HG02798 (cell line): ENCODE measurements around the gene RNF215.

ENCODE experiments used
- ATAC-seq: cut with Tn5 transposase; IDR thresholded peaks from one replicate; pipeline ENCODE4 v1.9.1; 2021; ENCODE audit warnings: mild to moderate bottlenecking; ENCODE audit not compliant: unreplicated experiment, poor library complexity

The RNF215 gene

GRCh38 chr22:30397656-30398635, 10.7 kb upstream of the RNF215 start:
- no peak for ATAC-seq

DNA sequence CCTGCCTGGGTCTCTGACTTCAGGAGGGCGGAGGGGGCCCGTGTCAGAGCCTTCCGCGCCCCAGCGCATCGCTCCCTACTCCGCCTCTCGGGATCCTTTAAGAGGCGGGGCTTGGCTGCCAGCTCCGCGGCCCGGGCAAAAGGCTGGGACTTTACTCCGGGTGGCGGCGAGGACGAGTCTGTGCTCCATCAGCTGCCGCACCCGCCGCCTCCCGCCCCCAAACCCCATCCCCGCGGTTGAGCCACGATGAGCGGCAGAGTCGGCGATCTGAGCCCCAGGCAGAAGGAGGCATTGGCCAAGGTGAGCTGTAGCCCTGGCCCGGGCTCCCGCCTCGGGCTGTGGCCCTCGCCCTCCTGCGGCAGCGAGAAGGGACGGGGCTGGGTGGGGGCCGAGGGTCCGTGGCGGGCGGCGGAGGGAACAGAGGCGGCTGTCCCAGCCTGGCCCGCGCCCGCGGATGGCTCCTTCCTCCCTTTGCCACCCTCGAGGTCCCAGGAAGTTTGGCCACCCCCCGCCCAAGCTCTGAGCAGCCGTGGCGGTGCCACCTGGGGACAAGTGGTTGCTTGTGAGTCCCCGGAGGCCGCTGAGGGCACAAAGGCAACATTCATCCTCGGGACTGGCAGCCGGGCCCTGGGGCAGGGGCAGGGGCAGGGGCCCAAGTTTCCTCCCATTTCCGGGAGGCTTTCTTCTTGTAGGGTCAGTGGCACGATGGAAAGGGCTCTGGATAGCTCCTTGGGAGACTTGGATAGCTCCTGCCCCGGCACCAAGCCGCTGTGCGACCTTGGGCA, 9.9 kb upstream of the RNF215 start, which contains the start of gene SEC14L2:
Gene SEC14L2, plus strand, starts transcription at position 148 of the 785 bp plus-strand sequence. Its CDS starts 99 bp downstream, at position 247.
- no peak for ATAC-seq

DNA sequence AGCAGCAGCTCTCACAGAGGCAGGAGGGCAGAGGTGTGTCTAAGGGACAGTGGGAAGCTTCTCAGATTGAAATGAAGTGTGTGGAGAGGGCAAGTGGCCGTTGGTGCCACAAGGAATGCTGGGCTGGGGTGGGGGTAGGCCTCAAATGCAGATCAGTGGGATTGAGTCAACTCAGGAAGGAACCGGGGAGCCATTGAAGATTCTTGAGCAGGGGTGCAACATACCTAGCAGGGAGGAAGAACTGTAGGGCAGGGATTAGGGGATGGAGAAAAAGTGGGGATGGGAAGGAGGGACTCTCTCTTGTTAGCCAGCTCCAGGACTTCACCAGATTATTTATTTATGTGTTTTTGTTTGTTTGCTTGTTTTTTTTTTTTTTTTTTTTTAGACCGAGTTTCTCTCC, 6.7 kb upstream of the RNF215 start:
- no peak for ATAC-seq

DNA sequence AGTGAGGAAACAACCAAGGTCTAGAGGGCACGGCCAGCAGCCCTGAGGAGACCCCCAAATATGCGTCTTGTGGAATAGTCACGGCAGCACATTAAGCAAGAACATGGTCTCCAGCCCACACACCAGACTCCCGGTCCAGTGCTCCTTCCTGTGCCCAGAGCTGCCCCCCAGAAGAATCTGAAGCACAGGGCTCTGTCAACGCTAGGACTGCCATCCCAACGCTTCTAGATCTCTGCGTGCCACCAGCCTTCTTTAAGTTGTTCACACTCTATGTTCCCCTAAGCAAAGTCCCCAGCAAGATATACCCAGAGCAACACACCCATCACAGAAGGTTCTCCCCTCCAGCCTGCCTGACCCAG, 6.1 kb upstream of the RNF215 start:
- ATAC-seq, result no peak

GRCh38 chr22:30392661-30393321, 5.6 kb upstream of the RNF215 start:
- no peak for ATAC-seq

DNA sequence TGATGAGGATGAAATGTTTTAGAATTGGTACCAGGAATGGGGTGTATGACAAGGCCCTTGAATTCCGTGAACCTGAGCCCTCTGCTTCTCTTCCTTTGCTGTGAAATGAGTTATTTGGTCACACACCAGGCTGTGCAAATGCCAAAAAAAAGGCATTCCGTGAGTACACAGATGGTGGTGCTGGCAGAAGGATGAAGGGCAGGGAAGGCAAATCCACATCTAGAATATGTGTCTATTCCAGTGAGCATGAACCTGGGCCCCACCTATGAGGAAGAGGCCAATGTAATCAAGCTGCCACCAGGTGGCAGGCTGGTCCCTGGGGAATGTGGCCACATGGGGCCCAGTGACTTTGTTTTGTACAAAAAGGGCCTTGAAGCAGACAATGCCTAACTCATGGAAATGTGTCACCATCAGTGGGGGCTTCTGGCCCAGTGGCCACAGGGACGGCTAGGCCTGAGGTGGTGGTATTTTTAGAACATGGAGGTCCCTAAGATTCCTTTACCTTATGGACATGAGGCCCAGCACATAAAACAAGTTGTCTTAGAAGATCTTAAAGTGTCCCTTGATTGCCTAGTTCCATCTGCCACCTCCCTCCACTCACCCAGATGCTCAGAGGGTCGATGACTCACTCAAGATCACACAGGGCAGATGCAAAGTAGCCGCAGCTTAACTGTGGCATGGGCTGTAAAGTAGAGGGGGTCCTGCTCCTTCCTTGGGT, 3.9 kb upstream of the RNF215 start:
- no peak for ATAC-seq

- ATAC-seq, result no peak
Measured at GRCh38 chr22:30386608-30386959, 627 bp downstream of the RNF215 start.

DNA sequence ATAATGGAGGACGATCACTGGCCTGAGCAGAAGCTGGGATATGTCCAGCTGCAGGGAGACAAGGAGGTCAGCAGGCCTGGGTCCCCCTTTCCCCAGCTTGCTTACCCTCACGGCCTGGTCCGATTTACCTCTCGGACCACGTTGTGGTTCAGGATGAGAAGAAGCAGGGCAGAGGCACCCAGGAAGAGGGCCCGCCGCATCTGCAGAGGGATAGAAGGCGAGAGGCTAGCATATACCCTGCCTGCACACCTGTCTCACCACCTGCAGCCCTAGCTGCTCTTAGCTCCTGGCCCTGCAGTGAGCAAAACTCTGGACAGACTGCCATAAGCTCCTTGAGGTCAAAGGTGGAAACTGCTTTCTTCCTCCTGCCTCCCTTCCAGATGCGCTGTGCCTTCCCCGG, 1.3 kb downstream of the RNF215 start:
- ATAC-seq, result no peak

DNA sequence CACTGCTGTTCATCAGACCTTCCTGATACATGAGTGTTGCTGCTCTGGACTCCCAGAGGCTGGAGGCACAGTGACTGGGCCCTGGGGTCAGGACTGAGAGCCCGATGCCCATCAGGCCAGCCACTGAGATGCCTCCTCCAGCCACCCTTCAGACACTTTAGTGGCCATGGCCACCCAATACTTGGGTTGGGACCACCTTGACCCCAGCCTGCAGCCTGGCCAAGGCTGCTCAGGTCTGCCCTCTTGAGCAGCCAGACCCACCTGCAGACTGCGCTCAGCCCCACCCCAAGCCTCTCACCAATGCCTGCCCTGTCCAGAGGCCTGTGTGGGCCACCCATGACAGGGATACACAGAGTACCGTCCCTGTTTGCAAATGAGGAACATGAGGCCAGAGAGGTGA, 4.2 kb downstream of the RNF215 start:
- no peak for ATAC-seq

- no peak for ATAC-seq
Measured at GRCh38 chr22:30382340-30382739, 4.9 kb downstream of the RNF215 start.

DNA sequence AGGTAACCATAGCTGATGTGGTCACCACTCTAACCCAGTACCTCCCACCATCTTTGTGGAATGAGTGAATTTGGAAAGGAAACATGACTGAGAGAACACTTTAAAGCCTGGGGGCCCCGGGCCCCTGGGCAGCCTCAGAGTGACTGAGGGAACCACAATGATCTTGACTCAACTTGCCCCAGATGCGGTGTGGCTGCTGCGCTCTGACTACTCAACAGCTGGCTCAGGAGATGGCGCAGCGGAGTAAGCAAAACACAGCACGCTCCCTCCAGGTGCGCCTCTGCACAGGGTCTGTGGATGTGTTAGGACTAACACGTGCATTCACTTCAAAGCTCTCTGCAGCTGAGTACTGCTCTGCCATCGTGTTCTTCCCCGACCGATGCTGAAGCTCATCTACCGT, 5.9 kb downstream of the RNF215 start:
- no peak for ATAC-seq

- ATAC-seq, result no peak
Measured at GRCh38 chr22:30380011-30380410, 7.2 kb downstream of the RNF215 start.

DNA sequence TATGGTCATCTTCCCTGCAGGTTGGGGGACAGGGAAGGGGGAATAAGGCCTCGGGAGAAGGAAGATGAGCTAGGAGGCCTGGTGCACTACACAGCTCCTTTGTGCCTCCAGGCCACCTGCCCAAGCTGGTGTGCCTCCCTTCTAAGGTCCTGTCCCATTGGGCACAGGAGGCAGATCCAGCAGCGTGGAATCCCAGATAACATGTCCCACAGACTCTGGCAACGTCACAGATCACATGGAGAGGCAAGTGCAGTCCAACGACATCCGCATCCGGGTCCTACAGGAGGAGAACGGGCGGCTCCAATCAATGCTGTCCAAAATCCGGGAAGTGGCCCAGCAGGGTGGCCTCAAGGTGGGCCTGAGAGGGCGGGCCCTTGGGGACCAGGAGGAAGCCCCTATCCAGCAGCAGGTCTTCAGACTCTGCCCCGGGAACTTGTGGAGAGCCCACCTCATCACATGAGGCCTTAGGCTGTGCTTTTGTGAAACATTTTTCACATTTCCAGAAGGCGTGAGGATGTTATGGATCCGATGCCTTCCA, 11.8 kb downstream of the RNF215 start:
- ATAC-seq, result no peak

- no peak for ATAC-seq
Measured at GRCh38 chr22:30373331-30374325, 13.6 kb downstream of the RNF215 start.

DNA sequence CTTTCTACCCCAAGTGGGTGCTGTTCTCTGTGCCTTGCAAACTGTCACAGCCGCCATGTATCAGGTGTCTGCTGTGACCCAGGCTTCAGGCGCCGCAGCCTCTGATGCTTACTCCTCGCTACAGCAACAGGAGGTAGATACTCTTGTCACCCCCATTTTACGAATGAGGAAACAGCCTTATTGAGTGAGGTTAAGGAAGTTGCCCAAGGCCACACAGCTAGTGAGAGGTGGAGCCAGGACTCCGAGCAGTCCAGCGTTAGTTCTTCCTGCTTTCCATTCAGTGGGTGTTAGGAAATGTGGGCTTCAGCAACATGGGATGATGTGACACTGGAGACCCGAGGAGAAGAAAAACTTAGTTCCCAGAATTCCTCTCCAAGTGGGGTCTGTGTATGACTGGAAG, 14.3 kb downstream of the RNF215 start:
- no peak for ATAC-seq

DNA sequence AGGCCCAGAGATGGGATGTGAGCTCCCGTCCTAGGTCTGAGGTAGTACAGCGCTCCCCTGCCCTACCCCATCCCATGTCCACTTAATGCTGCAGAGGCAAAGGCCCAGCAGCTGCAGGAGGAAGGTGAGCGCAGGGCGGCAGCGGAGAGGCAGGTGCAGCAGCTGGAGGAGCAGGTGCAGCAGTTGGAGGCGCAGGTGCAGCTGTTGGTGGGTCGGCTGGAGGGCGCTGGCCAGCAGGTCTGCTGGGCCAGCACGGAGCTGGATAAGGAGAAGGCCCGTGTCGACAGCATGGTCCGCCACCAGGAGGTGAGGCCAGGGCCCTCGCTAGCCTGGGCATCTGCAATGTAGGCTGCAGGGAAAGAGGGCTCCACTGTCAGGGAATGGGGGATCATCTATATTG, 15.2 kb downstream of the RNF215 start:
- ATAC-seq, result no peak

GRCh38 chr22:30371321-30371720, 15.9 kb downstream of the RNF215 start:
- ATAC-seq, result no peak

DNA sequence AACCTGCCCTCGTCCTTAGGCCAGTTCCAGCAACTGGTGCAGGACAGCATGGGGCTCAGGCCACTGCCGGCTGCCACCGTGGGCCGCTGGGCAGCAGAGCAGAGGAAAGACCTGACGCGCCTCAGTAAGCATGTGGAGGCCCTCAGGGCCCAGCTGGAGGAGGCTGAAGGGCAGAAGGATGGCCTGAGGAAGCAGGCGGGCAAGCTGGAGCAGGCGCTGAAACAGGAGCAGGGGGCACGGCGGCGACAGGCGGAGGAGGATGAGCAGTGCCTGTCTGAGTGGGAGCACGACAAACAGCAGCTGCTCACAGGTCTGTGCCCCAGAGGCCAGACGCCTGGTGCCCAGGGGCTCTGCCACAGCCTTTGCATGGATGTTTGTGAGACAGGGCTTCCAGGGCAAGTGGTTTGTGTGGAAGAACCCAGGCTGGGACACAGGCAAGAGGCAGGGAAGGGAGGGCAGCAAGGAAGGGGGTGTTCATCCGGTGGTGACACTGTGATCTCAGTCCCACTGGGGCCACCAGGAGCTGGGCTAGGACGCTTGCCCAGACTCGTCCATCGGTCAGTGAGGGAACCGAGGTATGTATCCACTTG, 16.5 kb downstream of the RNF215 start:
- no peak for ATAC-seq
